Measurements from ENCODE around the gene RARA. TPM values are rescaled to one million over a fixed set of nuclear protein-coding genes. Genes with fewer than 3 reads are reported as not detected.
A peak's percentile ranks its signal among the peaks of the same experiment; 100 is the strongest.

Gene RARA
- total RNA-seq, 1 donor from 2014 or later = 19.5 TPM

- no peak for TF ChIP-seq CTCF (conservative IDR thresholded peaks at IDR 0.05; ENCODE audit: low read depth, low read length)
- DNase-seq (ENCODE audit: low read depth) = no peak
- H3K4me3 ChIP-seq (ENCODE audit: low read depth, low read length) = no peak overlapping the region
Measured at GRCh38 chr17:40312131-40312731, 3.3 kb downstream of the RARA start.

- no peak for TF ChIP-seq CTCF (conservative IDR thresholded peaks at IDR 0.05; ENCODE audit: low read depth, low read length)
- no peak for DNase-seq (ENCODE audit: low read depth)
- no peak overlapping the region for H3K4me3 ChIP-seq (ENCODE audit: low read depth, low read length)
Measured at GRCh38 chr17:40312893-40313667, 4.1 kb downstream of the RARA start.

GRCh38 chr17:40313668-40314583, 4.9 kb downstream of the RARA start:
- TF ChIP-seq CTCF (conservative IDR thresholded peaks at IDR 0.05; ENCODE audit: low read depth, low read length) = no peak
- H3K4me3 ChIP-seq (ENCODE audit: low read depth, low read length) = no peak overlapping the region
- no peak for DNase-seq (ENCODE audit: low read depth)

GRCh38 chr17:40314584-40314956, 5.6 kb downstream of the RARA start:
- DNase-seq (ENCODE audit: low read depth) = peak; percentile 82
- no peak for TF ChIP-seq CTCF (conservative IDR thresholded peaks at IDR 0.05; ENCODE audit: low read depth, low read length)
- no peak overlapping the region for H3K4me3 ChIP-seq (ENCODE audit: low read depth, low read length)

GRCh38 chr17:40315206-40315605, 6.2 kb downstream of the RARA start:
- no peak for TF ChIP-seq CTCF (conservative IDR thresholded peaks at IDR 0.05; ENCODE audit: low read depth, low read length)
- H3K4me3 ChIP-seq (ENCODE audit: low read depth, low read length) = no peak overlapping the region
- DNase-seq (ENCODE audit: low read depth) = no peak

- no peak overlapping the region for H3K4me3 ChIP-seq (ENCODE audit: low read depth, low read length)
- DNase-seq (ENCODE audit: low read depth) = no peak
- no peak for TF ChIP-seq CTCF (conservative IDR thresholded peaks at IDR 0.05; ENCODE audit: low read depth, low read length)
Measured at GRCh38 chr17:40315678-40316570, 6.9 kb downstream of the RARA start.

Data from epithelial cell of proximal tubule (primary cell).